Stomach (tissue), 9 donors: ENCODE measurements around the gene PPP1R3G. TPM values are rescaled to one million over a fixed set of nuclear protein-coding genes. Genes with fewer than 3 reads are reported as not detected.

Experiments
- DNase-seq, 2 donors: peaks; one replicate each; pipeline versions ENCODE4 v3.0.0 to v3.0.0-alpha.2; 2013 to 2019
- H3K27ac ChIP-seq, 5 donors: fragments of 200-600 bp in 4 of 5; sonication (generic) in 4 of 5; one replicate each; pipeline ENCODE4 v1.5.1; 2013 to 2019; ENCODE audit warnings: mild to moderate bottlenecking in 1 of 5, moderate library complexity in 1 of 5
- H3K27me3 ChIP-seq, 3 donors: fragments of 200-600 bp; sonication (generic); one replicate each; pipeline ENCODE4 v1.5.1; 2017 to 2019; ENCODE audit warnings: mixed run types in 1 of 3
- H3K36me3 ChIP-seq, 4 donors: fragments of 200-600 bp; sonication (generic); 1 replicate in 3 of 4; 2 replicates in 1 of 4; pipeline ENCODE4 v1.5.1; 2016 to 2019
- H3K4me1 ChIP-seq, 4 donors: fragments of 200-600 bp; sonication (generic); one replicate each; pipeline ENCODE4 v1.5.1; 2016 to 2019
- H3K4me3 ChIP-seq, 4 donors: fragments of 200-600 bp; sonication (generic) in 3 of 4; one replicate each; pipeline ENCODE4 v1.5.1; 2016 to 2019; ENCODE audit warnings: mild to moderate bottlenecking in 1 of 4
- H3K9me3 ChIP-seq, 4 donors: fragments of 200-600 bp; sonication (generic); one replicate each; pipeline ENCODE4 v1.5.1; 2016 to 2019
- EP300 ChIP-seq: sonication (generic); formaldehyde crosslinking; IDR thresholded peaks from one replicate; pipeline ENCODE4 v1.6.1; 2017; ENCODE audit warnings: antibody characterized with exemption
- POLR2A ChIP-seq, 4 donors: fragments of 450-650 bp; IDR thresholded peaks; one replicate each; pipeline ENCODE4 v1.6.1; 2016; ENCODE audit warnings: antibody characterized with exemption in 4 of 4, control low read depth in 2 of 4, mild to moderate bottlenecking in 1 of 4, moderate library complexity in 1 of 4
- POLR2AphosphoS5 ChIP-seq, 3 donors: sonication (generic); formaldehyde crosslinking; IDR thresholded peaks; one replicate each; pipeline ENCODE4 v1.6.1; 2016; ENCODE audit warnings: antibody characterized with exemption in 3 of 3
- WGBS, 5 donors: extraction: QIAGEN DNeasy Blood & Tissue Kit in 3 of 5; methylation state at CpG; one replicate each; pipeline versions ENCODE4 v1.1.5 to v1.1.7; 2013 to 2018; 5-methylcytosine and 5-hydroxymethylcytosine counted together
- intact Hi-C: fragments of 100-400 bp; cut with DNase I; formaldehyde crosslinking; loops from one replicate; pipeline ENCODE4 v1.15.1; 2023; ENCODE audit warnings: low total_unique reads
- polyA plus RNA-seq, 3 donors: library from polyadenylated mRNA; stranded (reverse); fragments of 200-250 nt; gene quantifications; one replicate each; pipeline ENCODE4 v1.2.3, GENCODE V29; 2013
- total RNA-seq, 5 donors: library from RNA; depleted of rRNA; stranded (reverse); fragments of >200 nt; gene quantifications; one replicate each; pipeline versions ENCODE4 v1.1.0 to v1.2.3, GENCODE V29; 2014 to 2016
- TF ChIP-seq, protein P1 (sequence below), 7 experiments: fragments of 450-650 bp in 4 of 7; fragments of 200-600 bp in 3 of 7; sonication (generic) in 3 of 7; IDR thresholded peaks; one replicate each; pipeline ENCODE4 v1.5.1; 2016 to 2019; ENCODE audit warnings: antibody characterized with exemption in 7 of 7, control low read depth in 2 of 7, mild to moderate bottlenecking in 1 of 7
- donor health status: healthy with polysubstance abuse.
- donor health status: Bipolar disorder and iron deficiency.
- donor health status: healthy.

The PPP1R3G gene
- total and polyA plus RNA-seq, 8 donors, result 0.12 to 1.3 (median 0.61) TPM; not detected in 2

DNA sequence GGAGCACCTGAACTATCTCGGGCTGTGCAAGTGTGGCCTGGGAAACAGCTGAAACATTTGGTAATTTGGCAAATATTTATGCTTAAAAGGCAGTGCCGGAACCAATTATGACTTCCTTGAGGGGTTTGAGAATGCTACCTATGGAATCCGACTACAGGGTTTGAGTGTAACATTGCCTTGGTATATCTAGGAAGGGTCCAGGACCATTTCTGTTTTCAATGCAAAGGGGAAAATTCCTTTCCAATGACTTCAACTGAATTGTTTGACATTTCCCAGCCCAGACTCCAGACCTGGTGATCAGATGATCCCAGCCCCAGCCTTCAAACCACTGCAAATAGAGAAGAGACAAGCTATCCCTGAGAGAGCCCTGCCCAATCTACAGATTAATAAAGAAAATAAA, 4.6 kb upstream of the PPP1R3G start:
- Histone ChIP-seq H3K4me1 (peaks cover 7 to 20% (median 17%) of the 10 kb centered on the region in 4 donors), H3K36me3 (no peaks in the 10 kb centered on the region), H3K4me3 (no peak overlapping the region), H3K27me3 (peaks cover 0 to 24% (median 16%) of the 10 kb centered on the region in 3 donors), H3K9me3 (no peaks in the 10 kb centered on the region), H3K27ac (no peak overlapping the region)
- intact Hi-C loops, result no loop called here
- WGBS, 5 donors, result 55 to 81% (median 69%) methylated on average over 3 of the region's 3 CpGs
- no peak for DNase-seq
- TF ChIP-seq, protein P1, sequence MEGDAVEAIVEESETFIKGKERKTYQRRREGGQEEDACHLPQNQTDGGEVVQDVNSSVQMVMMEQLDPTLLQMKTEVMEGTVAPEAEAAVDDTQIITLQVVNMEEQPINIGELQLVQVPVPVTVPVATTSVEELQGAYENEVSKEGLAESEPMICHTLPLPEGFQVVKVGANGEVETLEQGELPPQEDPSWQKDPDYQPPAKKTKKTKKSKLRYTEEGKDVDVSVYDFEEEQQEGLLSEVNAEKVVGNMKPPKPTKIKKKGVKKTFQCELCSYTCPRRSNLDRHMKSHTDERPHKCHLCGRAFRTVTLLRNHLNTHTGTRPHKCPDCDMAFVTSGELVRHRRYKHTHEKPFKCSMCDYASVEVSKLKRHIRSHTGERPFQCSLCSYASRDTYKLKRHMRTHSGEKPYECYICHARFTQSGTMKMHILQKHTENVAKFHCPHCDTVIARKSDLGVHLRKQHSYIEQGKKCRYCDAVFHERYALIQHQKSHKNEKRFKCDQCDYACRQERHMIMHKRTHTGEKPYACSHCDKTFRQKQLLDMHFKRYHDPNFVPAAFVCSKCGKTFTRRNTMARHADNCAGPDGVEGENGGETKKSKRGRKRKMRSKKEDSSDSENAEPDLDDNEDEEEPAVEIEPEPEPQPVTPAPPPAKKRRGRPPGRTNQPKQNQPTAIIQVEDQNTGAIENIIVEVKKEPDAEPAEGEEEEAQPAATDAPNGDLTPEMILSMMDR (IDR thresholded peaks at IDR 0.05), result no peak
- TF ChIP-seq POLR2A (IDR thresholded peaks at IDR 0.05), result no peak
- TF ChIP-seq EP300, result no peak
- no peak for TF ChIP-seq POLR2AphosphoS5 (IDR thresholded peaks at IDR 0.05)

DNA sequence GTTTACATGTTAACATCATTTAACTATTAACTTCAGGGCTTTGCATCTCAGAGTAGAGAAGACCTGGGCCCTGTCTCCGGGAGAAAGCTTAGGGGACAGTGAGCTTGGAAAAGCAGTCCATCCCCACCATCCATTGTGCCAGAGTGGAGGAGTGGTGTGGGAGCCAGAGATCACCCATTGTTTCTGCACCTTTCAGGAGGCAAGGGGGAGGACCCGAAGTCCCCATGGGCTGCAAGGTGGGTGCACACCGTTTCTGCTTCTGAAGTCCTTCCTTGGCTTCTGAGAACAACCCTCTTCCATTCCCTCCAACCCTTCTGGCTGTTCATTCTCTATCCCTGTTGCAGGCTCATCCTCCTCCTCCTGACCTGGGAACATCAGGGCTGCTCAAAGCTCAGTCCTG, 4.0 kb upstream of the PPP1R3G start:
- Histone ChIP-seq H3K4me3 (no peak overlapping the region), H3K36me3 (no peaks in the 10 kb centered on the region), H3K9me3 (no peaks in the 10 kb centered on the region), H3K4me1 (peaks cover 12 to 26% (median 23%) of the 10 kb centered on the region in 4 donors), H3K27ac (no peak overlapping the region), H3K27me3 (peaks cover 0 to 30% (median 22%) of the 10 kb centered on the region in 3 donors)
- WGBS, 5 donors, result 69 to 97% (median 83%) methylated on average over 3 of the region's 3 CpGs
- no peak for DNase-seq
- TF ChIP-seq EP300 (no peak), POLR2AphosphoS5 (IDR thresholded peaks at IDR 0.05) (no peak), POLR2A (IDR thresholded peaks at IDR 0.05) (no peak)
- TF ChIP-seq, protein P1 (IDR thresholded peaks at IDR 0.05), result no peak
- intact Hi-C loops, result no loop called here

DNA sequence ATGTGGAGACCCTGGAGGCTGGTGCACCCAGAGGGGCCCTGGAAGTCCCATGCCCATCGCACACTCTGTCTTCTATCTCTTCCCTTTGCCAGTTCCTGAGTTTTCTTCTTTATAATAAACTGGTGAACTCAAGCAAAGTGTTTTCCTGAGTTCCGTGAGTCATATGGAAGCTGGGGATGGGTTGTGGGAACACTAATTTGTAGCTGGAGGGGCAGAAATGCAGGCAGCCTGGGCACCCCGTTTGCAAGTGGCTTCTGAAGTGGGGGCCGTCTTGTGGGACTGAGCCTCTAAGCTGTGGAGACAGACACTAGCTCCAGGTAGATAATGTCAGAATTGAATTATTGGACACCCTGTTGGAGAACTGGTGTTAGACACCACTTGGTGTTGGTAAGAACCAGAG, 3.2 kb upstream of the PPP1R3G start:
- no peak for DNase-seq
- Histone ChIP-seq H3K4me1 (peaks cover 16 to 31% (median 29%) of the 10 kb centered on the region in 4 donors), H3K27ac (no peak overlapping the region), H3K27me3 (peaks cover 0 to 38% (median 30%) of the 10 kb centered on the region in 3 donors), H3K4me3 (no peak overlapping the region), H3K36me3 (no peaks in the 10 kb centered on the region), H3K9me3 (no peaks in the 10 kb centered on the region)
- intact Hi-C loops, result no loop called here
- WGBS, 5 donors, result 59 to 93% (median 80%) methylated on average over 3 to 4 of the region's 4 CpGs
- TF ChIP-seq, protein P1 (IDR thresholded peaks at IDR 0.05), result no peak
- TF ChIP-seq POLR2AphosphoS5 (IDR thresholded peaks at IDR 0.05), result no peak
- no peak for TF ChIP-seq EP300
- TF ChIP-seq POLR2A (IDR thresholded peaks at IDR 0.05), result no peak

DNA sequence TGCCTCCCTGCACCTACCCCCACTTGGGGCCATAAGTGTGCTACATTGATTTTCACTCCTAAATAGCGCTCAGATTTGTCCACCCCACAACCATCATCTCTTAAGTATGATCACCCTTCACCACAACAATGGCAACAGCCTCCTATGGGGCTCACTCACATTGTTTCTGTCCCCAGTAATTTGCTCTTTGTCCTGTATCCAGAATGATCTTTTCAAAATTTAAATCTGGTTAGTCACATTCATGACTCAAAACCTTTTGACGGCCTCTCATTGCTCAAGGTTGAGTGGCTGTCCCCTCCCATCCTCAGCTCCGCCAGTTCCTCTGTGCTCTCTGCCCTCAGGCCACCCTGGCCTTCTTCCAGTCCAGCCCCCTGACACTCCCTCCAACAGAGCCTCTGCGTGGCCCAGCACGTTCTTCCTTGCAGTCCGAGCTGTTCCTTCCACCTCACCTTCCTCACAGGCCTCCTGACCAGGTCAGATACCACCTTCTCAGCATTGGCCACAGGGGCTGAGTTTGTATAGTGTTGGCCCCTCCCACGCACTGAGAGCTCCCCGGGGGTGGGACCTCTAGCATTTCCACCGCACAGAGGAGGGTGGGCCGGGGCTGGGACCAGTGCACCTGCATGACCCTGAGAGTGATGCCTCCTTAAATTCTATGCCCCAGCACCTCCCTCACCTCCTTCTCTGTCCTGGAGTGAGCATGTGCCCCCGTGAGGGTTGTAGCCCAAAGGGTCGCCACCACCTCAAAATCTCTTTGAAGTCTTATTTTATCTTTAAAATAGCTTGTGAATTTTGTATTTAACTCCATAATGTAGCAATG, 2.4 kb upstream of the PPP1R3G start:
- no peak for TF ChIP-seq EP300
- TF ChIP-seq POLR2AphosphoS5 (IDR thresholded peaks at IDR 0.05), result no peak
- TF ChIP-seq, protein P1 (IDR thresholded peaks at IDR 0.05), result no peak
- no peak for TF ChIP-seq POLR2A (IDR thresholded peaks at IDR 0.05)
- Histone ChIP-seq H3K36me3 (no peaks in the 10 kb centered on the region), H3K27ac (no peak overlapping the region), H3K27me3 (peaks cover 0 to 45% (median 31%) of the 10 kb centered on the region in 3 donors), H3K9me3 (no peaks in the 10 kb centered on the region), H3K4me3 (no peak overlapping the region), H3K4me1 (peaks cover 16 to 31% (median 29%) of the 10 kb centered on the region in 4 donors)
- DNase-seq, result no peak
- 66 to 80% (median 71%) methylated on average over 12 of the region's 12 CpGs for WGBS, 5 donors
- intact Hi-C loops, result no loop called here
